ENCODE measurements around the gene FAT1.
A peak's percentile ranks its signal among the peaks of the same experiment; 100 is the strongest.
"Not testable (repeated sequence)": the region's sequence is repeated elsewhere in the genome, so short reads cannot be mapped to it uniquely, and the experiment has no call there.

The FAT1 gene, protein sequence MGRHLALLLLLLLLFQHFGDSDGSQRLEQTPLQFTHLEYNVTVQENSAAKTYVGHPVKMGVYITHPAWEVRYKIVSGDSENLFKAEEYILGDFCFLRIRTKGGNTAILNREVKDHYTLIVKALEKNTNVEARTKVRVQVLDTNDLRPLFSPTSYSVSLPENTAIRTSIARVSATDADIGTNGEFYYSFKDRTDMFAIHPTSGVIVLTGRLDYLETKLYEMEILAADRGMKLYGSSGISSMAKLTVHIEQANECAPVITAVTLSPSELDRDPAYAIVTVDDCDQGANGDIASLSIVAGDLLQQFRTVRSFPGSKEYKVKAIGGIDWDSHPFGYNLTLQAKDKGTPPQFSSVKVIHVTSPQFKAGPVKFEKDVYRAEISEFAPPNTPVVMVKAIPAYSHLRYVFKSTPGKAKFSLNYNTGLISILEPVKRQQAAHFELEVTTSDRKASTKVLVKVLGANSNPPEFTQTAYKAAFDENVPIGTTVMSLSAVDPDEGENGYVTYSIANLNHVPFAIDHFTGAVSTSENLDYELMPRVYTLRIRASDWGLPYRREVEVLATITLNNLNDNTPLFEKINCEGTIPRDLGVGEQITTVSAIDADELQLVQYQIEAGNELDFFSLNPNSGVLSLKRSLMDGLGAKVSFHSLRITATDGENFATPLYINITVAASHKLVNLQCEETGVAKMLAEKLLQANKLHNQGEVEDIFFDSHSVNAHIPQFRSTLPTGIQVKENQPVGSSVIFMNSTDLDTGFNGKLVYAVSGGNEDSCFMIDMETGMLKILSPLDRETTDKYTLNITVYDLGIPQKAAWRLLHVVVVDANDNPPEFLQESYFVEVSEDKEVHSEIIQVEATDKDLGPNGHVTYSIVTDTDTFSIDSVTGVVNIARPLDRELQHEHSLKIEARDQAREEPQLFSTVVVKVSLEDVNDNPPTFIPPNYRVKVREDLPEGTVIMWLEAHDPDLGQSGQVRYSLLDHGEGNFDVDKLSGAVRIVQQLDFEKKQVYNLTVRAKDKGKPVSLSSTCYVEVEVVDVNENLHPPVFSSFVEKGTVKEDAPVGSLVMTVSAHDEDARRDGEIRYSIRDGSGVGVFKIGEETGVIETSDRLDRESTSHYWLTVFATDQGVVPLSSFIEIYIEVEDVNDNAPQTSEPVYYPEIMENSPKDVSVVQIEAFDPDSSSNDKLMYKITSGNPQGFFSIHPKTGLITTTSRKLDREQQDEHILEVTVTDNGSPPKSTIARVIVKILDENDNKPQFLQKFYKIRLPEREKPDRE (N-terminal part only)

DNA sequence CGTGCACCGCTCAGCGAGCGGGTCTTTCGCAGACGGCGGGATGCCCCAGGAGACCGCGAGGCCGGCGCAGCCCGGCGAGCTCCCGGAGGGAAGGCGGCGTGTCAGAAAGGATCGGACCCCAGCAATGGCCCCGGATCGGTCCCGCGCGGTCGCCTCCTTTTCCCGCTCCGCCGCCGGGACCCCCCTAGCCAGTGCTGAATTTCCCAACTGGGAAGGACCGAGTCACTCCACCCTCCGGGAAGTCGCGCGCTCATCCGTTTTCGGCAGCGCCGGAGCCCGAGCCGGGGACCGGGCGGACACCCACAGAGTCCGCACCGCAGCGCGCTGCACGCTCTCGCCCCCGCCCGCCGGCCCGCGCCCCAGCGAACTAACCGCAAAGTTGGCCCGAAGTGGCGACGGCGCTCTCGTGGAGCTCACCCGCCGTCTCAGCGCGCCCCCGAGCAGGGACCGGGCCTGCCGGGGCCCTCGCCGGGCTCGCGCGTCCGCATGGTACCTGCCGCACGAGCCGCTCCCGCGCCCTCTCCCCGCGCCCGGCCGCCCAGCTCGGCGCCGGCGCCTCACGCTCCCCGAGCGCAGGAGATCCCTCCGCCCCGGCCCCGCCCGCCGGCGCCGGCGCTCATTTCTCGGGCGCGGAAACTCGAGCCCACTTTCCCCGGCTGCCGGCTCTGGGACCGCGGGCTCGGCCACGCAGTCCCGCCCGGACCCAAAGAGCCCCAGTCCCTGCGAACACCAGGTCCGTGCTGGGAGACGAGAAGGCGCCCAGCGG lies at the start of gene FAT1:
TSS of gene FAT1 (minus strand) at position 565 of the 766 bp plus-strand sequence. CDS start 14,029 bp downstream, outside the sequence.
- no peak for DNase-seq (ENCODE audit: low read depth, low spot score)

DNA sequence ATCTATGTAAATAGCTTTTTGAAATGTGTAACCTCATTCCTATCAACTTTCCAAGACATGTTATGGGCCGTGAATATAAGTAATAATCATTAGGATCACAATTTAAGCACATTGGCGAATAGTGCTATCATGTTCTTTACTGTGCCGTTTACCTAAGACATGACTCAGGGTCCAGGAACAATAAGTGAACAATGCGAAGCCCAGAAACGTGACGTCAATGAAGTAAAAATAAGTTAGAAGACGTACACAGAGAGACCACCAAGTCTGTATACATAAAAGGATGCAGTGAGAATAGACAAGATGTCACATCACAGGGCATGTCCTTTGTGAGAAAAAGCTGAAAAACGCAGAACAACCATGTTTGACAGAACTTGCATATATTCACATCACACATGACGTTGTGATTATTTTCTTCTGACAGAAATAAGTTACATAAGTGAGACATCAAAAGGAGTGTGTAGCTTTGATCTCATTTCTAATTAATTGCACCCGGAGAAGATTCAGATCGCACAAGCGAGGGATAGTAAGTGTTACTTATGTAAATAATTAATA lies 49.4 kb upstream of the FAT1 start:
- DNase-seq (ENCODE audit: low read depth, low spot score), result no peak

DNA sequence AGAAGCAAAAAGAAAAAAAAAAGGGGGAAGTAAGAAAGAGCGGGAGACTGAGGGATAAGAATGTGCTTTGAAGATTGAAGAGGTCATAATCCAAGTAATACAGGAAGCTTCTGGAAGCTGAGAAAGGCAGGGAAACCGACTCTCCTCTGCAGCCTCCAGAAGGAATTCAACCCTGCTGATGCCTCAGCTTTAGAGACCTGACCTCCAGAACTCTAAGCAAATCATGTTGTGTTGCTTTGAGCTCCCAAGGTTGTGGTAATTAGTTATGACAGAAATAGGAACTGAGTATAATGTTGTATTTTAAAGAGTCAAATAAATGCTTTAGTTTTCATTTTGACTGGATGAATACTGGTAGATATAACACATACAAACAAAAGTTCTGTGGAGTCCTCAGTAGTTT lies 48.0 kb upstream of the FAT1 start:
- DNase-seq (ENCODE audit: low read depth, low spot score), result no peak

- DNase-seq (ENCODE audit: low read depth, low spot score), result no peak
Observed at GRCh38 chr4:186770481-186771175, 47.0 kb upstream of the FAT1 start.

DNA sequence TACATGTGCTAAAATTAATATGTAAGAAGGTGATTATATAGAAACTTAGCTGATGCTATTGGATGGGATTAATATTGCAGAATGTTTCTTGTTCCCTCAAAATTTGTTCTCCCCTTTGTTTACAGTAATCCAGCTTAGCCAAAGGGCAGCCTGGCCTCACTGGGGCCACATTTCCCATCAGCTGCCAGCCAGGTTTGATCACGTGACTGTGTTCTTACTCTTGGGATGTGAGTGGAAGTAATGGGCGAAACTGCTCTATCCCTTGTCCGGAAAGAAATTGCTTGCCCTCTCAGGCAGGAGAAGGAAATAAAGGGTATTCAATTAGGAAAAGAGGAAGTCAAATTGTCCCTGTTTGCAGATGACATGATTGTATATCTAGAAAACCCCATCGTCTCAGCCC lies 44.1 kb upstream of the FAT1 start:
- no peak for DNase-seq (ENCODE audit: low read depth, low spot score)

DNA sequence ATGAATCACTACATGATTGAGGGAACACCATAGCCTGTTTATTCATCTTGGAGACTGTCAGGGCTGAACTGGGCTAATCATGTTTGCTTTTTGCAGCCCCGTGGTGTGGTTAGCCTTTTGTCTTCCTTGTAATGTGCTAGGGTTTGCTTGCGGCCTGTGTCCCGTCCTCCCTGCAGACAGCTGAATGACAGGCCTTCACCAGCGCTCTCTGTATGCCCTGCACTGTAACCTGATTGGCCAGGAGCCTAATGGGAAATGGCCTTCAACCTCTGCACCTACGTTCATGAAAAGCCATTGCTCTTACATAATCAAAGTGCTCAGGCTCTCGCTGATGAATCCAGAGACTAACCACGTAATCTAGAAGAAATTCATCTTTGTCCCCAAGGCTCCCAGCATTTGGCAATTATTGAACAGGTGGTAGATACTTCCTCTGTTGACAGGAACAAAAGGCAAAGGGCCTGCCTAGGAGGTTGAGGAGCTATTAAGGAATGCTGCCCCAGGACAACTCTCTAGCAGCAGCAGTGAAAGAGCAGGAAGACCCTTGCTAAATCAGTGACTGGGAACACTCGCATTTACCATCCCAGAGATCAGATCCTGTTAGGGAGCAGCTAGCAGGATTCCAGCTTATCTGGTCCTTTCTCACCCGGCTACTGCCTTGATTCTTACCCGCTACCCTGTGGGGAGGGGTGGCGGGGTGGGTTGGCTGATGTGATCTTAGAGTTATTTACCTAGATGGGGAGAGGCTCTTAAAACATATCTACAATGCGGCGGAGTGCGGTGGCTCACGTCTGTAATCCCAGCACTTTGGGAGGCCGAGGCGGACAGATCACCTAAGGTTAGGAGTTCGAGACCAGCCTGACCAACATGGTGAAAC lies 42.3 kb upstream of the FAT1 start:
- no peak for DNase-seq (ENCODE audit: low read depth, low spot score)

DNA sequence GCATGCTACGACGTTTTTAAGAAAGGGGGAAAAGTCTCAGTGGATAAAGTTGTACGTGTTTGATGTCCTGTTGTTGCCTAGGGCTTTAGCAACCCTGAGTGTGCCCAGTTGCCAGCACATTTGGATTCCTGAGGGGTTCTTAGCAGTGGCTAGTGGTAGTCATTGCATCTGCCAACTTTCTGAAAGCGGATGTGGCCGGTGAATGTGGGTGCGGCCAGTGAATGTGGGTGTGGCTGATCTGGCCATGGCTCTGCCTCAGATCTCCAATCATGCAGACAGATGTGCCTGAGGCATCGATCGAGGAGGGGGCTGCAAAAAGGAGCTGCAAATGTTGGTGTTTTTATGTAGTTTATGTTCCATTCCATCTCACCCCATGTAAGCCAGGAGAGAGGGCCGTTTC lies 41.5 kb upstream of the FAT1 start:
- DNase-seq (ENCODE audit: low read depth, low spot score), result peak; percentile 12

DNA sequence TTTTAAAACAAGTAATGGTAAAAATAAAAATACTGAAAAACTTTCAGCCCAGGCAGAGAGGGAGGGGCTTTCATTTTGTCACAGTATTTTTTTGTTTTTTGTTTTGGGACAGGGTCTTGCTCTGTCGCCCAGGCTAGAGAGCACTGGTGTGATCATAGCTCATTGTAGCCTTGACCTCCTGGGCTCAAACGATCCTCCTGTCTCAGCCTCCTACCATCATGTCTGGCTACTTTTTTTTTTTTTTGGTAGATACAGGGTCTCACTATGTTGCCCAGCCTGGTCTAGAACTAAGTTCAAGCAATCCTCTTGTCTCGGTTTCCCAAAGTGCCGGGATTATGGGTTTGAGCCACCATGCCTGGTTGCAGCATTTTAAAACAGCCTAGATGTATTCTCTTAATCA lies 40.8 kb upstream of the FAT1 start:
- no peak for DNase-seq (ENCODE audit: low read depth, low spot score)

GRCh38 chr4:186762865-186763264 lies 39.2 kb upstream of the FAT1 start:
- DNase-seq (ENCODE audit: low read depth, low spot score), result no peak

DNA sequence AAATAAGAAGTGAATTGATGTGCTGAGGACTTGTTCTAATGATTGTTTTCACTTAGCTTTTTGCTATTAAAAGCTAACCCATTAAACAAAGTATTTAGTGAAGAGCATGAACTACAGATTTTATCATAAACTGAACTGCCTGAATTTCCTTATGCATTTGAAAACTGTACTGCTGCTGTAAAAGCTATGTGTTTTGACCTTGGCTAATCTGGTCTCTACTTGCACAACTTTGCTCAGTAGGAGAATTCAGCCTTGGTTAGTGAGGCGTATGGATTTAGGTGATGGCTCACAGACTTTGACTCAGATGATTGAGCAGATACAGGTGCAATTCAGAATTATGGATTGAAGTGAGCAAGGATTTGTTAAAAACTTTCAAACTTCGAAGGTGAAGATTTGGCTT lies 38.7 kb upstream of the FAT1 start:
- DNase-seq (ENCODE audit: low read depth, low spot score), result no peak

DNA sequence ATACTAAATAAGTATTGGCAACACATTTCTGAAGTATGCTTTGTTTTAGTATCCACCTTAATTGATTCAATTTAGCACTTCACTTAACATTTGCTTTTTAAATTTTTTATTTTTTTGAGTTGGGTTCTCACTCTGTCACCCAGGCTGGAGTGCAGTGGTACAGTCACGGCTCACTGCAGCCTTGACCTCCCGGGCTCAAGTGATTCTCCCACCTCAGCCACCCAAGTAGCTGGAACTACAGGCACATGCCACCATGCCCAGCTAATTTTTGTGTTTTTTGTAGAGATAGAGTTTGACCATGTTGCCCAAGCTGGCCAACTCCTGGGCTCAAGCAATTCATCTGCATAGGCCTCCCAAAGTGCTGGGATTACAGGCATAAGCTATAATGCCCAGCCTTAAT lies 38.3 kb upstream of the FAT1 start:
- DNase-seq (ENCODE audit: low read depth, low spot score), result not testable (repeated sequence)

- DNase-seq (ENCODE audit: low read depth, low spot score), result no peak
Observed at GRCh38 chr4:186761393-186761792, 37.7 kb upstream of the FAT1 start.

DNA sequence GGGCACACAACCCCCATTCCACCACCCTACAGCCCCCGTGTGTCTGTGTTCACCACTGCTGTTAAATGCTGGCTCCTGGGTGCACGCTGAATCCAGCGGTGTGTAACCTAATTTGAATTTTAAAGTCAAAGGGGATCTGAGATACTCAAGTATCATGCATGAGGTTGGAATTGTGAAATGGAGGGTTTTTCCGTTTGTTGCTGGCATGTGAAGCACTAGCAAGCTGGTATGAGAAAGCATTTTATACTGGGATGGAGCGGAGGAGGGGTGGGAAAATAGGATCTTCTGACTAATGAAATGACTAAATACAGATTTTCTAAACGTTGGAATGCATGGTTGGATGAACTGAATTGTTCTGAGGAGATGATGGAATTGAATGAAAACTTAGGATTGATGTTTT lies 36.9 kb upstream of the FAT1 start:
- DNase-seq (ENCODE audit: low read depth, low spot score), result no peak

GRCh38 chr4:186759990-186760389 lies 36.3 kb upstream of the FAT1 start:
- DNase-seq (ENCODE audit: low read depth, low spot score), result no peak

GRCh38 chr4:186758929-186759682 lies 35.5 kb upstream of the FAT1 start:
- no peak for DNase-seq (ENCODE audit: low read depth, low spot score)

DNA sequence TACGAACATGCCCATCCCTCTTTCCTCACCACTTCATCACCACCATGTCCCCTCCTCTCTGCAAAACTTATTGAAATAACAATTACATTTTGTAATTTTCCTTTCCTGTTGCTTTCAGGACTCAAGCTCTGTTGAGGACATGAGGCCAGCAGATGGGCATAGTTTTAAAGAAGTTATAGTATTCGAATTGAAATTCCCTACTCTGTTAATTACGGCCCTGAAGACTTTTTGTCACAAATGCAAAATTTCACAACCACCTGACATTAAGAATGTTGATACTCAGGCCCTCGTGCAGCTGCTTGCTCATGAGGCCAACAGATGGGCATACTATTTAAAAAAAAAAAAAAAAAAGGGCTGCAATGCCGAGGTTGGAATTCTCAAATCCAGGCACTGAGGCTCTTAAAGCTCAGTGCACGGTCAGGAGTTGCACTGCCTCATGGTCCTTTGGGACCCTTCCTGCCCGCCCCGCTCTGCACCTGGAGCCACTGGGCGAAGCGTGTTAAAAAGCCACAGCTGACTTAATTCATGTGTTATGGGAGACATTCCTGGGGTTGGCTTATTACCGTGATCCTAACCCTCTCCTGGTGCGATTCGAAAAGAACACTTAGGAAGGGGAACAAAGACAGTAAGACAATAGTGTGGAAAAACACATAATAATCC lies 34.2 kb upstream of the FAT1 start:
- no peak for DNase-seq (ENCODE audit: low read depth, low spot score)

GRCh38 chr4:186756550-186756949 lies 32.9 kb upstream of the FAT1 start:
- not testable (repeated sequence) for DNase-seq (ENCODE audit: low read depth, low spot score)

All from iPS DF 19.7 (cell line).